HG03439 (cell line): Measurements from ENCODE around the gene TXNRD2.

Experiments used
- ATAC-seq: cut with Tn5 transposase; IDR thresholded peaks from one replicate; pipeline ENCODE4 v1.9.1; 2021; ENCODE audit warnings: mild to moderate bottlenecking, moderate library complexity; ENCODE audit not compliant: unreplicated experiment

The TXNRD2 gene

GRCh38 chr22:19905347-19906276, 36.0 kb downstream of the TXNRD2 start:
- no peak for ATAC-seq

GRCh38 chr22:19904935-19905334, 36.7 kb downstream of the TXNRD2 start:
- no peak for ATAC-seq

- no peak for ATAC-seq
These were observed 37.3 kb downstream of the TXNRD2 start for GRCh38 chr22:19904174-19904856.

GRCh38 chr22:19903513-19903912, 38.1 kb downstream of the TXNRD2 start:
- no peak for ATAC-seq

GRCh38 chr22:19903031-19903430, 38.6 kb downstream of the TXNRD2 start:
- no peak for ATAC-seq

- no peak for ATAC-seq
These were observed 39.3 kb downstream of the TXNRD2 start for GRCh38 chr22:19902245-19902715.

- ATAC-seq: no peak
These were observed 39.9 kb downstream of the TXNRD2 start for GRCh38 chr22:19901577-19902244.

- no peak for ATAC-seq
These were observed 40.7 kb downstream of the TXNRD2 start for GRCh38 chr22:19900707-19901436.

- no peak for ATAC-seq
These were observed 42.6 kb downstream of the TXNRD2 start for GRCh38 chr22:19898831-19899567.

GRCh38 chr22:19898145-19898544, 43.5 kb downstream of the TXNRD2 start:
- ATAC-seq: no peak

GRCh38 chr22:19897726-19898125, 43.9 kb downstream of the TXNRD2 start:
- no peak for ATAC-seq

GRCh38 chr22:19896665-19897355, 44.8 kb downstream of the TXNRD2 start:
- ATAC-seq: no peak

GRCh38 chr22:19895160-19895849, 46.3 kb downstream of the TXNRD2 start:
- no peak for ATAC-seq

- ATAC-seq: no peak
These were observed 48.3 kb downstream of the TXNRD2 start for GRCh38 chr22:19893363-19893762.

- no peak for ATAC-seq
These were observed 48.7 kb downstream of the TXNRD2 start for GRCh38 chr22:19892925-19893324.

- no peak for ATAC-seq
These were observed 49.2 kb downstream of the TXNRD2 start for GRCh38 chr22:19892257-19892879.

GRCh38 chr22:19891317-19892256, 50.0 kb downstream of the TXNRD2 start:
- no peak for ATAC-seq
